ENCODE results near the gene DPT.

Gene DPT

DNA sequence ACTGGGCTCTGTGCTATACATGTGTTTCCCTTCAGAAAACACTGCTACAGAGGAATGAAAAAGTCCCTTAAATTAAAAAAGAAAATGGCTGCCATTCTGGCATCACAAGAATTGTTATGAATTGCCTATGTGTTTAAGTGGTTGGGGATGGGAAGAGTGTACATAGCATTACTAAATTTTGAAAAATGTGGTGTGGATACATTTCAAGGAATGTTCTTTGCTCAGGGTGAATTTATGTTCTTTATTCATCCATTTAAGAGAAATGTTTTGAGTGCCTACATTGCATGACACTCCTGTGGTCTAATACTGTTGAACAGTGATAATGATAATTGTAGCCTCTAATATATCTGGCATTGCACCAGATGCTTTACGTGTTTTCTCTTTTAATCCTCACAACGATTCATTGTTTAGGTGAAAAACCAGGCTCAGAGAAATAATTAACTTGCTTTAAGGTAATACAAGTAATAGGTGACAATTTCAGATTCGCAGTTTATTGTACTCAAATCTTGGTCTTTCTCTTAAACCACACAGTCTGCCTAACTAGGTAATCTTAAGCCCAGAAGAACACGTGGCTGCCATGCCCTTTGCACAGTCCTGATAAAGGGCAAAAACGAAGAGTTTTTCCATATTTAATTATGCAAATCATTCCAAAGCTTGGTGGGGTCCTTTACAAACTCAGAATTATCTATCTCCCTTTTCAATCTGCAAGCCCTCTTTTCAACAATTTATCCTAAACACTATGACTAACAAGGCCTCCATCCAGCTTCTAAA, 31.5 kb downstream of the DPT start:
- FAIRE-seq: no peak

DNA sequence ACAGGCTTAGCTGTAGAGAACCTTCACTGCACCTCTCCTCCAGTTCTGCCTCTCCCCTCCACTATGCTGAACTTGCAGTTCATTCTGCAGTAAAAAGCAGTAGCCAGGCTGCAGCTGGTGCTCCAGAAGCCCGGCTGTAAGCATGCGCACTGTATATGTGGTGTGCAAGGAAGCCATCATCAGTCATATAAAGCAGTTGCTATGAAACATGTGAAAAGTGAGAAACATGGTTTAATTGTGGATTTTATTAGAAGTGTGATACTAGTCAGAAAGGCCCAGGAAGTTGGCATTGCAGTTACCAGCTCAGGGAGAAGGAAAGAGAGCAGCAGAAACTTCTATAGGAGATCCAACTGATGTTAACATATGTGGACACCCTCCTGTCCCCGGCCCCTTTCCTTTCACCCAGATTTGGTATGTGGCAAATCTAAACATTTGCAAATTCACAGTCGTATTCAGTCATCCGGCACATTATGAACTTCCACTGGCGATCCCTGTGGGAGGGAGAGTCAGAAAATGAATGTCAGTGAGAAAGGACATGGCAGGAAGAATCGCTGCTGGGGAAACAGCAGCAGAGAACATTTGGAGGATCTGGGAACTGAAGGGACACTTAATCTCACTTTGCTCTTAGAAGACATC, 32.8 kb downstream of the DPT start:
- no peak for FAIRE-seq

- FAIRE-seq: no peak
Measured at GRCh38 chr1:168693872-168694238, 35.2 kb downstream of the DPT start.

DNA sequence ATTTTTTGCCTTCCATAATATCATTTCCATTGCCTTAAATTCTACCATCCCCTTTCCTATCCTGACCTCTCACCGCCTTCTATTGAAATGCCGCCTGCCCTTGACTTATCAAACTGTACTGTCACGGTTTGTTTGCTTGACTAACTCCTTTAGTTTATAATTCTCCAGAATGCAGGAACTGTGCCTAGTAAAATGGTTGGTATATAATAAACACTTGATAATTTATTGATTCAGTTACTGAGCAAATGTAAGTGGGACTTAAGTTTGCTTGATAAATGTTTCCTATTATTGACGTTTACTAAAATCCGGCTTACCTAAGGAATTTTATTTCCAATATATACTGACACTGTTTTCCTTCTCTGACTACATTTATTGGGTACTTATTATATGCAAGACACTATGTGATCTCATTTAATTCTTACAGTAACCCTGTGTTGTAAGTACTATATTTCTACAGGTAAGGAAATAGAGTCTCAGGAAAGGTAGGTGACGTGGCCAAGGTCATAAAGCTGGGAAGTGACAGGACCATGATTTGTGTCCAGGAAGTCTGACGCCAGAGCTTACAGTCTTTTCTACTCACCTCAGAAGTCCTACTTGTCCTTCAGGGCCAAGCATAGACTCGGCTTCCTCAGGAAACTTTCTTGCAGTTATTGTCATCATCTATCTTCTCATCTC, 35.7 kb downstream of the DPT start:
- no peak for FAIRE-seq

GRCh38 chr1:168692472-168692871, 36.5 kb downstream of the DPT start:
- no peak for FAIRE-seq

GRCh38 chr1:168691541-168691940, 37.5 kb downstream of the DPT start:
- FAIRE-seq: no peak

- no peak for FAIRE-seq
Measured at GRCh38 chr1:168689726-168690602, 39.0 kb downstream of the DPT start.

- no peak for FAIRE-seq
Measured at GRCh38 chr1:168689327-168689657, 39.7 kb downstream of the DPT start.

DNA sequence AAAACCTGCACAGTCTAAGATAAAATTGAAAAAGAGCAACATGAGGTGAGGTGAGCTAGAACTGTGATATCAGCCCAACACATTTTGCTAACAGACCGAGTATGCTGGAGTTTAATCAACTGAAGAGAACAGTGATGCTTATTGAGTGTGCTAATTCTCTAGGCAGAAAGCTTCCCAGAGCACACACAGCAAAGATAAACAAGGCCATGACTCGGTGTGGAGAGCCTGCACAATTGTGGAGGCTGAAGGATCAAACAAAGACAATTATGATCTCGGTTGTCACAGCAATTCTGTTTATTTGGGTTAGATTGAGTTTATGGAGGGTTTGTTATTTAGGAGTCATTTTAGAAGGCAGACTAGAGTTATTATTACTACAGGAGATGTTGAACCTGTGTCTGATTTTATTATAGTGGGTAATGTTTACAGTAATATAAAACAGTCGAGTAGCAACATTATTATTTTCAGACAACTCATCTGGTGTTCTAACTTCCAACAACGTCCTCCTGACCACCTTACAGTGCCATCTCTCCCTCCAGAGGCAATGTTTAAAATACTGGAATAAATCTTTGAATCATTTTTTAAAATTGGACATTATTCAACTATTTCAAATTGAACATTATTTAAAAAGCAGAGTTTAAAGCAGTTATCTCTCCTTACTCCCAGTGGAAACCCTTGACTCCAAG, 40.2 kb downstream of the DPT start:
- FAIRE-seq: no peak

DNA sequence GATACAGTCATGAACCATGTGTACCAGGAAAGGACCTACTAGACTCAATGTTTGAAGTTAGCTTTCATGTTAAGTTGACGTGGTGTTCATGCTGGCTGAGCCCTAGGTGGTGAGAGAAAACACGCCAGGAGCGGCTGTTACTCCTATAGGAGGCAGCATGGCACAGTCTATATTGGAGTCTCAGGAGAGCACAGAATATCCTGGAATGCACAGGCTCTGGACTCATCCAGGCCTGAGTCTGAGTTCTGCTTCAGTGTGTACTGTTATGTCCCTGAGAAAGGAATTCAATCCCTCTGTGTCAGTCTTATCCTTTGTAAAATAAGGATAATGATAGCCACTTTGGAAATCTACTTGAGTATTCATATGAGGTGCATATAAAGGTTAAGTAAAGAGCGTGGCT, 41.2 kb downstream of the DPT start:
- no peak for FAIRE-seq

- no peak for FAIRE-seq
Measured at GRCh38 chr1:168686666-168687065, 42.3 kb downstream of the DPT start.

DNA sequence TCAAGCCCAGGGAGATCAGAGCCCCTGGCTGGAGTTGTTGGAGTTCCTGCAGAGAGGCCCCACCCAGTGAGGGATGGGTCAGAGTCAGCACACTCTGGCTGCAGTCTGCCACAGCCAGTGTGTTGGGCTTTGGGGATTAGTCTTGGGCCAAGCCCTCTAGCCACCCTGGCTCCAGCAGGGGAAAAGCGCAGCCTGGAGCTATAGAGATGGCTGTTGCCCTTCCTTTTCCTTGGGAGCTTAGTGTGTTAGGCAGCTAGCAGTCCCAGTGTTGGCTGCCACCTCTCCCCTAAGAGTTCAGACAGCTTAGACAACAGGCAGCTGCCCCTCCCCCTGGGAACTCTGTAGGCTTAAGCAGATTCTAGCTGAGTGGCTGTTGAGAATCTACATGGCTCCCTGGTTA, 45.1 kb downstream of the DPT start:
- no peak for FAIRE-seq

DNA sequence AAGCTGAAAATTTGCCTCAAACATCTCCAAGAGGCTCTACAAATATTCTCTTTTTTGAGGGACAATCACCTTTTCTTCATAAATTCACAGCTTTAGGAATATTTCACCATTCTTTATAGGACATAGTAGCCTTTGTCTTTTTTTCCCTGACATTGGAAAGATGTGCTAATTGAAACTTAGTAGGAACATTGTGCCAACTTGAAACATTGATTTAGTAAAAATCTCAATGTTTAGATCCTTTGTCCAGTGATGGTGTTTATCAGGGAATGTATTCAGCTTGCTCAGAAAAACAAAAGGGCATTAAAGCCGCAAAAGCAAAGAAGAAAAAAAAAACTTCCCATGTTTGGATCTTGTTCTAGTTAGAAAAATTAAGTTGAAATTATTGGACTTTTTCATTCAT, 52.1 kb downstream of the DPT start:
- FAIRE-seq: no peak

GRCh38 chr1:168676029-168676812, 52.8 kb downstream of the DPT start:
- no peak for FAIRE-seq

GRCh38 chr1:168673974-168674683, 54.9 kb downstream of the DPT start:
- FAIRE-seq: no peak

DNA sequence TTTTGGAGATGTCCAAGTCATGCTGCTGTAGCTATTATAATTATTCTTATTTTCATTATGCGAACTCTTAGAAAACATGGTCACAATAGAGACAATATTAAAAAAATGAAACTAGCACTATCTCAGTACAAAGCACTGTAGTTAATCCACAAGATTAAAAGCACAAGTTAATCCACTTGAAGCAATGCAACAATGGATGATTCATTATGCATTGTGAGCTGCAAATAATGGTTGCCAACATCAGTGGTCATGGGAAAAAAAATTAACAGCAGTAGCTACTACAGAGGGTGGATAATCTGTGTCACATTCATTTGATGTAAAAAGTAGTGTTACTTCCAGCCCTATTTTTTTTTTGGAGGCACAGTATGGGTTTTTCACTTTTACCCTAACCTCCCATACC, 56.7 kb downstream of the DPT start:
- FAIRE-seq: no peak

DNA sequence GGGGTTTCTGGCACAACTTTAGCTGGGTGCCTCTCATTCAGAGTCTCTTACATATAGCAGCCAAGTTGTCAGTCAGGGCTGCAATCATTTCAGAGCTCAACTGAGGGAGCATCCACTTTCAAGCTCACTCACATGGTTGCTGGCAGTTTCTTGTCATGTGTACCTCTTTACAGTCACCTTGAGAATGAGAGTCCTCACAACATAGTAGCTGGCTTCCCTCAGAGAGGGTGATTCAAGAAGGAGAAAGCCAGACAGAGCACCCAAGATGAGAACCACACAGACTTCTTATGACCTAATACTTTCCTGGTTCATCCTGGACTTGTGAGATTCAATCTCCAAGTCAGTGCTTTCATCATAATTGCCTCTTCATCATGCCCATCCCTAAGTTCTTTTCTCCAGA, 57.2 kb downstream of the DPT start:
- no peak for FAIRE-seq

GRCh38 chr1:168665975-168666374, 63.0 kb downstream of the DPT start:
- FAIRE-seq: no peak

- no peak for FAIRE-seq
Measured at GRCh38 chr1:168664069-168664834, 64.8 kb downstream of the DPT start.

GRCh38 chr1:168656485-168656884, 72.5 kb downstream of the DPT start:
- FAIRE-seq: no peak

Measured in TTC549 (cell line).